Brain microvascular endothelial cell (primary cell): ENCODE measurements around the gene GLS2.

ENCODE experiments used
- DNase-seq: peaks from one replicate; pipeline ENCODE4 v3.0.0-alpha.2; 2020
- H3K27ac ChIP-seq: fragments of 250-450 bp; sonication (Bioruptor Pico); 2 replicates; pipeline ENCODE4 v1.5.1; 2020; ENCODE audit warnings: mild to moderate bottlenecking, moderate library complexity
- H3K27me3 ChIP-seq: fragments of 250-450 bp; sonication (Bioruptor Pico); replicated peaks from 2 replicates; pipeline ENCODE4 v1.5.1; 2020; ENCODE audit warnings: mild to moderate bottlenecking
- H3K36me3 ChIP-seq: fragments of 250-450 bp; sonication (Bioruptor Pico); replicated peaks from 2 replicates; pipeline ENCODE4 v1.5.1; 2020; ENCODE audit warnings: mild to moderate bottlenecking
- H3K4me3 ChIP-seq: 2 replicates; pipeline ENCODE4 v1.5.1; 2011; ENCODE audit warnings: low read depth, mild to moderate bottlenecking, control low read depth, low read length, moderate library complexity
- CTCF ChIP-seq: IDR thresholded peaks from 2 replicates; pipeline ENCODE4 v1.5.1; 2011; ENCODE audit warnings: low read depth, mild to moderate bottlenecking, moderate library complexity, low read length, control low read depth, inconsistent platforms; ENCODE audit errors: missing control alignments
- in situ Hi-C: cut with HindIII; loops from 2 replicates; pipeline ENCODE4 v1.10.0; 2017; ENCODE audit warnings: low sequenced_read_pairs, low pct_ligation_motif_present

The GLS2 gene

GRCh38 chr12:56434828-56435227, 53.1 kb downstream of the GLS2 start:
- Histone ChIP-seq H3K36me3 (no peaks in the 10 kb centered on the region), H3K4me3 (no peak overlapping the region), H3K27ac (no peak overlapping the region), H3K27me3 (no peaks in the 10 kb centered on the region)
- in situ Hi-C loops = no loop called here
- no peak for DNase-seq
- no peak for TF ChIP-seq CTCF

- in situ Hi-C loops = no loop called here
- Histone ChIP-seq H3K36me3 (no peaks in the 10 kb centered on the region), H3K27ac (no peak overlapping the region), H3K27me3 (no peaks in the 10 kb centered on the region), H3K4me3 (no peak overlapping the region)
- no peak for TF ChIP-seq CTCF
- no peak for DNase-seq
These were observed 56.1 kb downstream of the GLS2 start for GRCh38 chr12:56431850-56432249.

GRCh38 chr12:56431288-56431687, 56.7 kb downstream of the GLS2 start:
- Histone ChIP-seq H3K36me3 (no peaks in the 10 kb centered on the region), H3K4me3 (no peak overlapping the region)

GRCh38 chr12:56425940-56426438, 62.0 kb downstream of the GLS2 start:
- H3K36me3 ChIP-seq = no peaks in the 10 kb centered on the region
- in situ Hi-C loops = no loop called here

More at GRCh38 chr12:56431288-56431687, 56.7 kb downstream of the GLS2 start:
- in situ Hi-C loops = no loop called here
- Histone ChIP-seq H3K27me3 (no peaks in the 10 kb centered on the region), H3K27ac (no peak overlapping the region)
- no peak for DNase-seq
- TF ChIP-seq CTCF = no peak

GRCh38 chr12:56425193-56425592, 62.8 kb downstream of the GLS2 start:
- Histone ChIP-seq H3K27me3 (no peaks in the 10 kb centered on the region), H3K36me3 (no peaks in the 10 kb centered on the region), H3K4me3 (no peak overlapping the region), H3K27ac (no peak overlapping the region)
- no peak for DNase-seq
- no peak for TF ChIP-seq CTCF
- in situ Hi-C loops = no loop called here

More at GRCh38 chr12:56425940-56426438, 62.0 kb downstream of the GLS2 start:
- DNase-seq = no peak
- H3K27me3 ChIP-seq = no peaks in the 10 kb centered on the region
- no peak overlapping the region for H3K27ac ChIP-seq
- H3K4me3 ChIP-seq = no peak overlapping the region
- no peak for TF ChIP-seq CTCF
